Melanocyte of skin (primary cell): ENCODE results near the gene SLC13A2. TPM values are rescaled to one million over a fixed set of nuclear protein-coding genes. Genes with fewer than 3 reads are reported as not detected.

Experiments used
- total RNA-seq, 2 donors: library from RNA; depleted of rRNA; stranded (reverse); fragments of >200 nt; gene quantifications; 2 replicates each; pipeline ENCODE4 v1.2.3, GENCODE V29; 2012

SLC13A2 gene
- not detected for total RNA-seq

GRCh38 chr17:28473542-28473941 is at the start of gene SLC13A2:
Gene SLC13A2, plus strand, starts transcription at chr17:28473644. Its CDS starts 69 bp downstream, at chr17:28473713.

GRCh38 chr17:28505986-28506665 is 32.7 kb downstream of the SLC13A2 start, which contains the start of gene FOXN1:
Gene FOXN1, plus strand, starts transcription at chr17:28506348. Its CDS starts 17,622 bp downstream, at chr17:28523970.

Other genes with a start within 250 kb of the SLC13A2 start
- gene TMEM97, start 154.4 kb upstream of the SLC13A2 start, total RNA-seq: 10 to 100 TPM; 38.2 to 65.9 TPM
- 10 to 100 TPM; 12.7 to 16.7 TPM for gene IFT20, start 138.2 kb upstream of the SLC13A2 start, total RNA-seq
- 10 to 100 TPM; 34.4 to 38.3 TPM for gene TNFAIP1, start 137.9 kb upstream of the SLC13A2 start, total RNA-seq
- gene POLDIP2, start 116.1 kb upstream of the SLC13A2 start, total RNA-seq: 10 to 100 TPM; 83.6 to 98.6 TPM
- gene SEBOX, start 108.4 kb upstream of the SLC13A2 start, total RNA-seq: not detected
- gene VTN, start 103.3 kb upstream of the SLC13A2 start, total RNA-seq: under 1 TPM in 1 of 2 donors, not detected in 1; 0.34 TPM
- gene SARM1, start 102.0 kb upstream of the SLC13A2 start, total RNA-seq: 10 to 100 TPM; 13.3 to 17.9 TPM
- 1 to 10 TPM; 3.7 to 7.6 TPM for gene SLC46A1, start 67.4 kb upstream of the SLC13A2 start, total RNA-seq
- not detected for gene FOXN1, start 32.7 kb downstream of the SLC13A2 start, total RNA-seq
- 10 to 100 TPM; 19.3 to 24.0 TPM for gene UNC119, start 79.0 kb downstream of the SLC13A2 start, total RNA-seq
- gene PIGS, start 97.9 kb downstream of the SLC13A2 start, total RNA-seq: 10 to 100 TPM; 43.7 to 48.3 TPM
- 10 to 100 TPM; 16.2 to 19.3 TPM for gene ALDOC, start 103.3 kb downstream of the SLC13A2 start, total RNA-seq
- gene SPAG5, start 125.4 kb downstream of the SLC13A2 start, total RNA-seq: 10 to 100 TPM; 32.0 to 72.9 TPM
- gene RSKR, start 140.5 kb downstream of the SLC13A2 start, total RNA-seq: 1 to 10 TPM; 6.7 to 7.6 TPM
- 100 to 1,000 TPM; 116 to 132 TPM for gene BLTP2, start 171.5 kb downstream of the SLC13A2 start, total RNA-seq
- gene SDF2, start 188.3 kb downstream of the SLC13A2 start, total RNA-seq: 10 to 100 TPM; 38.5 to 40.6 TPM
- 10 to 100 TPM; 43.6 to 45.1 TPM for gene SUPT6H, start 188.6 kb downstream of the SLC13A2 start, total RNA-seq
- 1 to 10 TPM in 1 of 2 donors, under 1 TPM in 1; 0.69 to 1.3 TPM for gene PROCA1, start 238.2 kb downstream of the SLC13A2 start, total RNA-seq
- 100 to 1,000 TPM in 1 of 2 donors, 10 to 100 TPM in 1; 83.6 to 111 TPM for gene RAB34, start 244.2 kb downstream of the SLC13A2 start, total RNA-seq
- 100 to 1,000 TPM; 276 to 521 TPM for gene RPL23A, start 246.3 kb downstream of the SLC13A2 start, total RNA-seq